ENCODE results near the gene OSBPL6. TPM values are rescaled to one million over a fixed set of nuclear protein-coding genes. Genes with fewer than 3 reads are reported as not detected.

The OSBPL6 gene
- total and polyA plus RNA-seq, 9 of the 15 experiments (the other 6 are each of a cell fraction or from before 2014, with no cell fraction given), result 3.4 to 12.7 (median 9.3) TPM

- TF ChIP-seq ZNF407 (IDR thresholded peaks at IDR 0.05; ENCODE audit: low read depth) (peak; percentile 59; the same call in 1 of the 2 replicates), PHF8 (IDR thresholded peaks at IDR 0.05; ENCODE audit: borderline replicate concordance, low read length) (no peak)
These were observed 83.5 kb downstream of the OSBPL6 start (continued) for GRCh38 chr2:178277741-178278197.
